ENCODE measurements around the gene RAI14.

DNA sequence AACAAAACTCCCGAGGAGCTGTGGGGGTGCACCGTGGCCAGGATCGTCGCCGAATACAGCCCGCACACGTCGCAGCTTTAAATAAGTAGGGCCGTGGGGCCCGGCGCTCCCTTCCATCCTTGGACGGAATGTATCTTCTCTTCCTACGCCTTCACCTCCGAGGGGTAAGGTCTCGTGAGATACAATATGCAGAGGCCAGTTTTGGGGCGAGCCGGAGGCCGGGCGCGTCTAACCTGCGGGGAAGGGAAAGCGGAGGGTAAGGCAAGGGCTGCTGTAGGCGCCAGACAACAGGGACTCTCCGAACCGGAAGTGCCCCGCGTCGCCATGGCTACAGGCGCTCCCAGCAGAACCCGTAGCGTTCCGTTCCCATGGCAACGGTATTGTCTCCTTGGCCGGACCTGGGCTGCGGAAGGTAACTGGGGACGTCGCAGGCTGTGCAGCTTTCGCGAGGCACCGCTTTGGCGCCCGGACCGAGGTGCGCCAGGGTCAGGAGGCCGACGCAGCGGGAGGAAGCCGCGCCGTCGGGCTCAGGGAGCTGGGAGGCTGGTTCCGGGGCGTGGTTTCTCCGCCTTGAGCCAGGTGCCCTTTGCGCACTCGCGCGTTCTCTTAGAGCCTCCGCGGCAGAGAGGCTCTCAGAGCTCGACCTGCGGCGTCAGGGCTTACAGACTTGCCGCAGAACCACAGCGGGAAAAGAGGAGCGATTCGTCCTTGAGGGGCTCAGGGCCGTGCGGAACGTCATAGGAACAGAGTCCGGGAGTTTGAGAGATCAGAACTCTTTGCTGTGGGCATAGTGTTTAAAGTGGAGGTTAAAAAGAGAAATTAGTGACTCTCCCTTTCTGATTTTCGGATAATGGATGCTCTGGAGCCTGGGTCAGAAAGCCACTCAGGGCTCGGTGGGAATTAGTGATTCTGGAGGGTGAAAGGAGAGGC lies 182.9 kb downstream of the RAI14 start, which contains the start of gene TTC23L:
- TF ChIP-seq, protein P1, sequence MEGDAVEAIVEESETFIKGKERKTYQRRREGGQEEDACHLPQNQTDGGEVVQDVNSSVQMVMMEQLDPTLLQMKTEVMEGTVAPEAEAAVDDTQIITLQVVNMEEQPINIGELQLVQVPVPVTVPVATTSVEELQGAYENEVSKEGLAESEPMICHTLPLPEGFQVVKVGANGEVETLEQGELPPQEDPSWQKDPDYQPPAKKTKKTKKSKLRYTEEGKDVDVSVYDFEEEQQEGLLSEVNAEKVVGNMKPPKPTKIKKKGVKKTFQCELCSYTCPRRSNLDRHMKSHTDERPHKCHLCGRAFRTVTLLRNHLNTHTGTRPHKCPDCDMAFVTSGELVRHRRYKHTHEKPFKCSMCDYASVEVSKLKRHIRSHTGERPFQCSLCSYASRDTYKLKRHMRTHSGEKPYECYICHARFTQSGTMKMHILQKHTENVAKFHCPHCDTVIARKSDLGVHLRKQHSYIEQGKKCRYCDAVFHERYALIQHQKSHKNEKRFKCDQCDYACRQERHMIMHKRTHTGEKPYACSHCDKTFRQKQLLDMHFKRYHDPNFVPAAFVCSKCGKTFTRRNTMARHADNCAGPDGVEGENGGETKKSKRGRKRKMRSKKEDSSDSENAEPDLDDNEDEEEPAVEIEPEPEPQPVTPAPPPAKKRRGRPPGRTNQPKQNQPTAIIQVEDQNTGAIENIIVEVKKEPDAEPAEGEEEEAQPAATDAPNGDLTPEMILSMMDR (IDR thresholded peaks at IDR 0.05; ENCODE audit: low read depth, low read length, poor library complexity, severe bottlenecking), result no peak
- no peak for TF ChIP-seq EZH2phosphoT487 (IDR thresholded peaks at IDR 0.05; ENCODE audit: borderline replicate concordance, low read length)
